NCI-H510A treated with DMSO at 0.1 percent for 48 hours (cell line): ENCODE measurements around the gene TRANK1.
"Not testable (repeated sequence)": the region's sequence is repeated elsewhere in the genome, so short reads cannot be mapped to it uniquely, and the experiment has no call there.

Source experiments
- DNase-seq: peaks from one replicate; lab custom pipeline; 2025; lab: John Stamatoyannopoulos, UW

Gene TRANK1

GRCh38 chr3:36944641-36945270, at the start of gene TRANK1:
Gene TRANK1 (minus strand): TSS chr3:36945054. CDS start chr3:36944809, 245 bp downstream.
- peak; percentile 61 for DNase-seq

- DNase-seq: no peak
Measured at GRCh38 chr3:36993326-36994283, 48.8 kb upstream of the TRANK1 start, which contains the start of gene MLH1. Gene MLH1 (plus strand): TSS chr3:36993518. CDS start chr3:36993548, 30 bp downstream.

- no peak for DNase-seq
Measured at GRCh38 chr3:36992806-36993325, 48.0 kb upstream of the TRANK1 start, which contains the start of gene EPM2AIP1. Gene EPM2AIP1 (minus strand): TSS chr3:36993131. CDS start chr3:36993077, 54 bp downstream.

DNA sequence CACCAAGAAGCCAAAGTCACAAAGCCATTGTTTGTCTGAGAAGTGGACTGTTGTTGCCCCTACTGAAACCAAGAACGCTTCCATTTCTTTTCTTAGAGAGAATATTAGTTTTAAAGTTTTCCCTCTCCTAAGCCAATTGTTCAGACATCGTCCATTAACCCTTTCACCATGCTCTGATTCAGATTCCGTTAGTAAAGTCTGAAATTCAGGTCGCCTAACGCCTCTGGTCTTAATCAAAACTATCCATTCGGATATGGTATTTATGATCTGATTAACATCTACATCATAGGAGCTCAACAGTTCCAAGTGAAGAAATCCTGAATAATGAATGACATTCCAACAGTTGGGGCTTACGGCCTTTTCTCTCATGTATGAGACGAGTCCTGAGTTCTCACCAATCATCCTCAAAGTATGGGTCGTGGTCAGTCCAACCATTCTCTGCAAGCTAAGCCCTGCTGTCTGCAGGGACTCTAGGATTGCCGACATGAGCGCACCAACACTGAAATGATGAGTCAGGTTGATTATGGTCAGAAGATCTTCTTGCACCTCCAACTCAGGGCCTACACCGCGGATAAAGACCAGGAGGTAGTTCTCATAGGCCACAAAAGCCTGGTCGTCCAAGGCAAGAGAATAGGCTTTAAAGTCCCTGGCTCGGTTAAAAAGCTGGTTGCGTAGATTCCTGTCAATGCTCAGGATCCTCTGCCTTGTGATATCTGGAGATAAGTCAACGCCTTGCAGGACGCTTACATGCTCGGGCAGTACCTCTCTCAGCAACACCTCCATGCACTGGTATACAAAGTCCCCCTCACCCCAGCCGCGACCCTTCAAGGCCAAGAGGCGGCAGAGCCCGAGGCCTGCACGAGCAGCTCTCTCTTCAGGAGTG, 47.3 kb upstream of the TRANK1 start:
- DNase-seq: no peak

GRCh38 chr3:36991147-36991546, 46.3 kb upstream of the TRANK1 start:
- no peak for DNase-seq

DNA sequence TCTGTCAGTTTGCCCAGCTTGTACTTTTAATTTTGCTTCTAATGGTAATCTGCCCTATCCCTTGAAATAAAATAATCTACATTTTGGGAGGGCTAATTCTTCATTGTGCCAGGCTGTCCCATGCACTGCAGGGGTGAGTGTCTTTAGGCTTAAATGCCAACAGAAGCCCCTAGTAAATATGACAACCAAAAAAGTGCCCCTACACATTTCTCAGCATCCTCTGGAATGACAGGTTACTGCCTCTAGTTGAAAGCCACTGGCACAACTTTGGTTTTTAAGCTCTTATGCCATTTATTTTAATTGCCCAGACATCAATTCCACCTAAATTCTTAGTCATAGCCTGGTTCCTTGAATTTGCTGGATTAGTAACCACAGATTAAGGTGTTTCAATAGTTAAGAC, 44.7 kb upstream of the TRANK1 start:
- DNase-seq: no peak

GRCh38 chr3:36989005-36989404, 44.2 kb upstream of the TRANK1 start:
- no peak for DNase-seq

GRCh38 chr3:36988356-36988755, 43.5 kb upstream of the TRANK1 start:
- no peak for DNase-seq

- no peak for DNase-seq
Measured at GRCh38 chr3:36981006-36981405, 36.2 kb upstream of the TRANK1 start.

DNA sequence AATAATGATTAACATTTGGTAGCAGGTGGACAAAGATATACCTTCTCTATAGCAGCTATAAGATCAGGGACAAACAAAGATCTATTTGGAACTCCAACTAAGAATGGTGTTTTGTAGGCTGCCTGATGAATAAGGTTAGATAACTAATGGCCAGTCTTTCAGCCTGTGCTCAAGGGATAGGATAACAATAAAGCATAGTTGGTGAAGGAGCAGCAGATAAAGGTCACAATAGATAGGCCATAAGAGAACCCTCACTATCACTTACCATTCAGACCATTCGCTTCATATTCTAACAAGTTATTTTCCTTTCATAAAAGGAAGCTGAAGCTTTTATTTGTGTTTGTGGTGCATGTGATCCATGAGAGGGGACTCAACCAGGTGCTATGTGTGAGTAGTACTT, 28.3 kb upstream of the TRANK1 start:
- DNase-seq: no peak

- no peak for DNase-seq
Measured at GRCh38 chr3:36972163-36972562, 27.3 kb upstream of the TRANK1 start.

GRCh38 chr3:36969540-36970432, 24.9 kb upstream of the TRANK1 start:
- DNase-seq: peak; percentile 93

DNA sequence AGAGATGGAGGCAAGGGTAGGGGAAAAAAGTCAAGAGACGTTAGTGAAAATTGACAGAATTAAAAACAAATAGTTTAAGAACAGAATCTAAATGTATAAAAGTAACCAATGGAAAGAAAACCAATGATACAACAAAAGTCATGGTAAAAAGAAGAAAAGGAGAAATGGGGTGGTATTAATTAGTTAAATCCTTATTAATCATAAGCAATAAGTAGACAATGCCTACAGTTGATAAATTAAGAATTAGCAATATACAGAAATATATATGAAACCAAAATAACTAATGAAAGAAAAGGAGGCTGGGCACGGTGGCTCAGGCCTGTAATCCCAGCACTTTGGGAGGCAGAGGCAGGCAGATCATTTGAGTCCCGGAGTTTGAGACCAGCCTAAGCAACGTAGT, 24.2 kb upstream of the TRANK1 start:
- no peak for DNase-seq

GRCh38 chr3:36965440-36965839, 20.6 kb upstream of the TRANK1 start:
- peak; percentile 83 for DNase-seq

DNA sequence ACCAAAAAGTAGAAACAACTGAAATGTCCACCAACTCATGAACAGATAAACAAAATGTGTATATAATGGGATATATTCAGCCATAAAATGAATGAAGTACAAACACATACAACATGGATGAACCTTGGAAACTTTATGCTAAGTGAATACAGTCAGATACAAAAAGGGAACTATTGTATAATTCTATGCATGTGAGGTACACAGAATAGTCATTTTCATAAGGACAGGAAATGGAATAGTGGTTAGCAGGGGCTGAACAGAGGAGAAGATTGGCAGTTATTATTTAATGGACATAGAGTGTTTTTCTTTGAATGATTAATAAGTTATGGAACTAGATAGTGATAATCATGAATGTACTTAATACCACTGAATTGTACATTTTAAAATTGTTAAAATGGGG, 20.0 kb upstream of the TRANK1 start:
- DNase-seq: no peak

- no peak for DNase-seq
Measured at GRCh38 chr3:36964331-36964730, 19.5 kb upstream of the TRANK1 start.

GRCh38 chr3:36963008-36963407, 18.2 kb upstream of the TRANK1 start:
- DNase-seq: not testable (repeated sequence)

DNA sequence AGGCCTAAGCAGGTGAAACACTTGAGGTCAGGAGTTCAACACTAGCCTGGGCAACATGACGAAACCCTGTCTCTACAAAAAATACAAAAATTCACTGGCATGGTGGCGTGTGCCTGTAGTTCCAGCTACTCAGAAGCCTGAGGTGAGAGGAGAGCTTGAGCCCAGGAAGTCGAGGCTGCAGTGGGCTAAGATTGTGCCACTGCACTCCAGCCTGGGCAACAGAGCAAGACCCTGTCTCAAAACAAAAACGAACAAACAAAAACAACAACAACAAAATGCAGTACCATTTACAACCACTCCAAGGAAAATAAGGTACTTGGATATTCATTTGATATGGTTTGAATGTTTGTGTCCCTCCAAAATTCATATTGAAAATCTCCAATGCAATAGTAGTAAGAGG, 15.6 kb upstream of the TRANK1 start:
- DNase-seq: no peak

GRCh38 chr3:36959821-36960220, 15.0 kb upstream of the TRANK1 start:
- DNase-seq: no peak

- DNase-seq: no peak
Measured at GRCh38 chr3:36957862-36958686, 13.2 kb upstream of the TRANK1 start.
